ENCODE data around the gene RGS18.
"Not testable (repeated sequence)": the region's sequence is repeated elsewhere in the genome, so short reads cannot be mapped to it uniquely, and the experiment has no call there.

The RGS18 gene

GRCh38 chr1:192167911-192168700 is 9.8 kb downstream of the RGS18 start:
- DNase-seq: no peak

DNA sequence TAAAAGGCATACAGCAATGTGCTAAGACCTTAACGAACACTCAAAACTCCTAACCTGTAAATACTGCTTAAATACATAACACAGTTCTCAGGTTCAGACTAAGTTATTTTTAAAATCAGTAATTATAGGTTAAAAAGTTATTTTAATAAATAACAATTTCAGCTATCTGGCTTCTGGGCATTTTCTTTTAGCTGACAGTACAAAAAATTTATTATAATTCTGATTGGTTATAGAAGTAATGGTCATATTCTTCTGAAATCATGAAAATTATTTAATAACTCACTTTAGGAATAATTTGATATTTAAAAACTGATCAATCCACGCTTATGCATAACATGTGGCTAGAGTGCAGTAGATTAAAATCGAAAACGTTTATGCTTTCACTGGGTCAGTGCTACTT is 10.7 kb downstream of the RGS18 start:
- no peak for DNase-seq

GRCh38 chr1:192170196-192170984 is 12.1 kb downstream of the RGS18 start:
- DNase-seq: no peak

- DNase-seq: no peak
Observed at GRCh38 chr1:192171123-192171522, 12.9 kb downstream of the RGS18 start.

DNA sequence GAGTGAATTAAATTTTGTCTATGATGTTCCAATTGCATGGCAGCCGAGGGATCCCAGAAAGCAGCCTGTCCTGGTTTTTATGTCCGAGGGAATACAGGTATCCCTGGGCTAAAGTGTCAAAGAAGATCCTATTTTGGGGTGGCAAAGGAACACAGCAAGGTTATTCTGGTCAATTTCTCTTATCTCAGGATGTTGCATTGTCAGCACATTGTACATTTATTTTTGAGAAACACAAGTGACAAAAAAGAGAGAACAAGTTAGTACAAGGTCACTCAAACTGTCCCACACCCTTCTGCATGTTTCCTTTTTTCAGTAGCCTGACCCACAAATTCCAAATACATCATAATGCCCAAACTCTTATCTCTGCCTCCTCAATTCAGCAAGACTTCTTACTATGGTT is 17.7 kb downstream of the RGS18 start:
- no peak for DNase-seq

DNA sequence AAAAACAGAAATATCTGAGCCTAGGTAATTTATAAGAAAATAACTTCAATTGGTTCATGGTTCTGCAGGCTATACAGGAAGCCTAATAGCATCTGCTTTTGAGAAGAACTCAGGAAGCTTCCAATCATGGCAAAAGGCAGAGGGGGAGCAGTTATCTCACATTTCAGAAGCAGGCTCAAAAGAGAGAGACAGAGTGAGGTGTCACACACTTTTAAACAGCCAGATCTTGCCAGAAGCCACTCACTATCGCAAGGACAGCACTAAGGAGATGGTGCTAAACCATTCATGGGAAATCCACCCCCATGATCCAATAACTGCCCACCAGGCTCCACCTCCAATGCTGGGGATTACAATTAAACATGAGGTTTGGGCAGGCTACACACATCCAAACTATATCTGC is 25.5 kb downstream of the RGS18 start:
- no peak for DNase-seq

GRCh38 chr1:192186197-192186596 is 27.9 kb downstream of the RGS18 start:
- no peak for DNase-seq

GRCh38 chr1:192190066-192190465 is 31.8 kb downstream of the RGS18 start:
- no peak for DNase-seq

DNA sequence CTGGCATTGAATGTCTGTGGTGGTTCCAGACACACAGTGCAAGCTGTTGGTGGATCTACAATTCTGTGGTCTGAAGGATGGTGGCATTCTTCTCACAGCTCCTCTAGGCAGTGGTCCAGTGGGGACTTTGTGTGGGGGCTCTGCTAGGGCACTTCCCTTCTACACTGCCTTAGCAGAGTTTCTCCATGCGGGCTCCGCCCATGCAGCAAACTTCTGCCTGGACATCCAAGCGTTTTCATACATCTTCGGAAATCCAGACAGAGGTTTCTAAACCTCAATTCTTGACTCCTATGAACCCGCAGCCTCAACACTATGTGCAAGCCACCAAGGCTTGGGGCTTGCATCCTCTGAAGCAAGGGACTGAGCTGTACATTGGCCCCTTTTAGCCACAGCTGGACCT is 43.0 kb downstream of the RGS18 start:
- no peak for DNase-seq

- no peak for DNase-seq
Observed at GRCh38 chr1:192224396-192224795, 66.1 kb downstream of the RGS18 start.

DNA sequence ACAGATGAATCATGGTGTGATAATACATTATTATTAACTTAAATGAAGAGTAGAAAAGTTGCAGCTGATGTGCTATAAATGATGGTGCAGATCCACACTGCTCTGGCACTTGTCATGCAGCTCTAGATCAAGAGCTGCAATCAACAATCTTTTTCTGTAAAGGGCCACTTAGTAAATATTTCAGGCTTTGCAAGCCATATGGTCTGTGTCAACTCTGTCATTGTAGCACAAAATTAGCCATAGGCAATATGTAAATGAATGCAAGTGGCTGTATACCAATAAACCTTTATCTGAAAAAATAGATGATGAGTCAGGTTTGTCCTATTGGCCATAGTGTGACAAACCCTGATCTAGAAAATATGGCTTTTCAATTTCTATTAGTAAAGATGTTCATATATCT is 66.6 kb downstream of the RGS18 start:
- no peak for DNase-seq

DNA sequence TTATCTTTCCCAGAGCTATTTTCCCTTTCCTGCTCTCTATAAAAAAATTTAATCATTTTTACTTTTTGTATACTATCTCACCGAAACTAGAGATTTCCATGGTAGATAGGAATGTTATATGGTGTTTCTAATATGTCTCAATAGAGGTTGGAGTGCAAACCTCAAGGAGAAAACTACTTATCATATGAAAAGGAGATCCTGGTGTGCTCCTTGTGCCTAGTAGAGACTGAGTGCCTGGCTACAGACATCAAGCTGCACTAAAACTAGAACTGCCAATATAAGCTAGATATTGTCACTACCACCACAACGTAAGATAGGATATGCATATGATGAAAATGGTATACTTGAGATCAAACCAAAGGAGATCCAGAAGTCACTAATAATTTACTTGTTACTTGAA is 67.0 kb downstream of the RGS18 start:
- DNase-seq: no peak

- DNase-seq: no peak
Observed at GRCh38 chr1:192225703-192226102, 67.4 kb downstream of the RGS18 start.

GRCh38 chr1:192227330-192227729 is 69.1 kb downstream of the RGS18 start:
- no peak for DNase-seq

DNA sequence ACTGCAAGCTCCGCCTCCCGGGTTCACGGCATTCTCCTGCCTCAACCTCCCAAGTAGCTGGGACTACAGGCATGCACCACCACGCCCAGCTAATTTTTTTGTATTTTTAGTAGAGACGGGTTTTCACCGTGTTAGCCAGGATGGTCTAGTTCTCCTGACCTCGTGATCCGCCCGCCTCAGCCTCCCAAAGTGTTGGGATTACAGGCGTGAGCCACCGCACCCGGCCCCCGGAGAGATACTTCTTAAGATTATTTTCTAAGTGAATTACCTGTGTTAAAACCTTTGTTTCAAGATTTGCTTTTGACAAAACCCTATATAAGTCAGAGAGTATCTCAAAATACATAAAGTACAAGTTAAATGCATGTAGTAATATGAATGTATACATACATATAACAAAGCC is 69.7 kb downstream of the RGS18 start:
- DNase-seq: not testable (repeated sequence)

GRCh38 chr1:192232817-192233417 is 74.7 kb downstream of the RGS18 start:
- DNase-seq: no peak

GRCh38 chr1:192235127-192235526 is 76.9 kb downstream of the RGS18 start:
- no peak for DNase-seq
